ENCODE results near the gene LY6G6C. TPM values are rescaled to one million over a fixed set of nuclear protein-coding genes. Genes with fewer than 3 reads are reported as not detected.

The LY6G6C gene
- total and polyA plus RNA-seq, 2 donors (not counting 1 experiment from before 2014, with no cell fraction given): 0.13 TPM; not detected in 1

GRCh38 chr6:31737315-31737990 is 15.9 kb upstream of the LY6G6C start:
- Mint-ChIP-seq H3K4me3 (peak overlapping the region; percentile 100), H3K9me3 (ENCODE audit: insufficient read depth) (no peaks in the 10 kb centered on the region), H3K27ac (peak overlapping the region; percentile 91), H3K27me3 (no peaks in the 10 kb centered on the region), H3K4me1 (peaks cover 78% of the 10 kb centered on the region)
- CTCF ChIA-PET: interaction anchor here (0.6 to 7.8 kb wide), 12 partner anchors 8 to 150 kb away, joined by 3 to 90 read pairs (median 7); partner anchors contain the start of genes ABHD16A, DDAH2, LSM2 and NEU1
- POLR2A ChIA-PET: interaction anchor here (0.6 to 3.1 kb wide), 10 partner anchors 10 to 401 kb away, joined by 3 to 16 read pairs (median 5); partner anchors contain the start of genes ABHD16A, HSPA1B and NEU1
- Histone ChIP-seq H3K27ac (ENCODE audit: low read length in 2 of 2) (peak overlapping the region; percentile 81 to 96), H3K4me2 (replicated peaks; ENCODE audit: low read depth, low read length, poor library complexity, severe bottlenecking) (peak overlapping the region; percentile 82), H3K27me3 (replicated peaks in 1 of 4; ENCODE audit: control extremely low read depth in 1 of 4, control insufficient read depth in 3 of 4, insufficient read depth in 4 of 4, low read length in 3 of 4) (no peaks in the 10 kb centered on the region), H3K9me3 (ENCODE audit: control extremely low read depth in 1 of 3, control insufficient read depth in 2 of 3, insufficient read depth in 1 of 3, low read length in 2 of 3) (no peaks in the 10 kb centered on the region), H2AFZ (ENCODE audit: insufficient read depth, low read depth, low read length, poor library complexity, severe bottlenecking) (peak overlapping the region; percentile 42), H4K20me1 (ENCODE audit: control insufficient read depth, insufficient read depth, low read length, poor library complexity, severe bottlenecking) (peaks cover 7% of the 10 kb centered on the region), H3K4me3 (ENCODE audit: control extremely low read depth in 1 of 5, extremely low read depth in 1 of 5, insufficient read depth in 1 of 5, low read depth in 2 of 5, low read length in 4 of 5) (peak overlapping the region; percentile 0 to 87 (median 73)), H3K79me2 (ENCODE audit: control insufficient read depth, insufficient read depth, low read length) (peaks cover 60% of the 10 kb centered on the region), H3K4me1 (ENCODE audit: control insufficient read depth in 2 of 2, insufficient read depth in 2 of 2, low read length in 2 of 2) (peaks cover 53 to 57% of the 10 kb centered on the region in 2 donors), H3K36me3 (replicated peaks in 1 of 2; ENCODE audit: control extremely low read depth in 1 of 2, control insufficient read depth in 1 of 2, extremely low read depth in 1 of 2, insufficient read depth in 2 of 2, low read length in 1 of 2) (peaks cover 2 to 19% of the 10 kb centered on the region in 2 experiments), H3K9ac (ENCODE audit: low read length) (peak overlapping the region; percentile 91)
- TF ChIP-seq EZH2 (IDR thresholded peaks at IDR 0.05; ENCODE audit: borderline replicate concordance, insufficient read depth, low read depth, low read length, poor library complexity, severe bottlenecking) (no peak), CTCF (IDR thresholded peaks at IDR 0.05) (no peak)
- intact Hi-C loops (cut with micrococcal nuclease): loop anchor here (5.0 to 10.0 kb wide), 5 partner anchors 70 to 457 kb away; partner anchors contain the start of genes CSNK2B, DDX39B, DXO and EHMT2
- no peak for ATAC-seq (ENCODE audit: low read depth)
- WGBS (ENCODE audit: insufficient coverage): 4% methylated on average over 5 of the region's 7 CpGs
- DNase-seq: peak; percentile 53
